Progenitor cell of endocrine pancreas (in vitro differentiated cells): ENCODE measurements around the gene ZFP1. TPM values are rescaled to one million over a fixed set of nuclear protein-coding genes. Genes with fewer than 3 reads are reported as not detected.

ENCODE experiments used
- DNase-seq: peaks from one replicate; pipeline ENCODE4 v3.0.0; 2021; ENCODE audit warnings: low spot score; ENCODE audit not compliant: unreplicated experiment
- H3K27ac Mint-ChIP-seq: 2 replicates; pipeline ENCODE4 v1.8.0; 2021; ENCODE audit warnings: mild to moderate bottlenecking, moderate library complexity, mixed read lengths
- H3K27me3 Mint-ChIP-seq: 2 replicates; pipeline ENCODE4 v1.8.0; 2021; ENCODE audit warnings: mixed read lengths
- H3K36me3 Mint-ChIP-seq: 2 replicates; pipeline ENCODE4 v1.8.0; 2022; ENCODE audit warnings: mixed read lengths; ENCODE audit not compliant: insufficient read depth
- H3K4me1 Mint-ChIP-seq: 2 replicates; pipeline ENCODE4 v1.8.0; 2021; ENCODE audit warnings: low read depth, mixed read lengths
- H3K4me3 Mint-ChIP-seq: 2 replicates; pipeline ENCODE4 v1.8.0; 2021; ENCODE audit warnings: low read depth, mild to moderate bottlenecking, moderate library complexity, mixed read lengths
- H3K9me3 Mint-ChIP-seq: 2 replicates; pipeline ENCODE4 v1.8.0; 2021; ENCODE audit warnings: low read depth, mixed read lengths
- CTCF ChIP-seq: fragments of 200-600 bp; sonication (generic); IDR thresholded peaks from one replicate; pipeline ENCODE4 v1.5.0; 2021; ENCODE audit warnings: antibody characterized with exemption, mild to moderate bottlenecking; ENCODE audit not compliant: unreplicated experiment
- long read RNA-seq: library from polyadenylated mRNA; unstranded; transcript quantifications from one replicate; pipeline ENCODE4 v2.0.0, GENCODE V29; 2020
- total RNA-seq: library from RNA; stranded (reverse); gene quantifications from 2 replicates; pipeline ENCODE4 v1.2.1, GENCODE V29; 2021

Gene ZFP1
- 16.3 and 17.5 TPM in 2 replicates for total RNA-seq
- long read RNA-seq, transcript ZFP1-209 (4 exons, 1,457 nt): major isoform, 61 of 86 reads
- long read RNA-seq, partial matches to known transcripts: 1 of 86 reads
- long read RNA-seq, other reads (novel, unspliced or antisense): 16 of 86 reads

DNA sequence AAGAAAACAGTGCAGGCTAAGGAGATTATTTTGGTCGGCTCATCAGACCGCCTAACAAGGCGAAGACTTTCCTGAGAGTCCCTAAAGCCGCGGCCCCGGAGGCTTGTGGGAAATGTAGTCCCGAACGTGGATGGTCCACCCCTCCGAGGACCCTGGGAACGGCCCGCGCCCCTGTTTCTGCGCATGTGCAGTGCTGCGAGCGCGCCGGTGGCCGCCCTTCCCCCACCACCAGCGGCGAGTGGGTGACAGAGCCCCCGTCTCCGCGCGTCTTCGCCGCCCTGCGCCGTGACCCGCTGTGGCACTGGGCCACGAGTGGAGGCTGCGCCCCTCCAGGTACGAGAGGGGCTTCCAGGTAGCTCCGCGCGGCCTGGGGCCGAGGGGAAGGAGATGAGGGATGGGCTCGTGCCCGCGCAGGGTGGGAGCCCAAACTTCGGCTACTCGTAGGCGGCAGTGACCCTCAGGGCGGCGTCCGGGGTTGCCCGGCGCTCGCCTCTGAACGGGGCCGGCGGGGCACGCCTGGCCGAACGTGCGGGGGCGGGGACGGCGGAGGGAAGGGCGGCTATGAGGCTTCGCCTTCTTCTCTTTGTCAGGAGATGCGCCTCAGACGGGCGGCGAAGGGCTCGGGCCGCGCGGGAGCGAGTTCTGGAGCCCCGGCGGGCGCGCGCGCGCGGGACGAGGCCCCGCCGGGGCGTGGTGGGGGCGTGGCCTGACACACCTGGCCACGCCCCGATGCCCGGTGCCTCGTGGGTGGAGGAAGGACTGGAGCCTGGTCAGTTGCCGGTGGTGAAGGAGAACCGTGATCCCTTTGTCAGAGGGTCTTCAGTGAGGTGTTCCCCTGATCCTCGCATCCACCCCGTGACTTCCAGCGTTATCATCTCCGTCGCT lies at the start of gene ZFP1:
TSS of gene ZFP1 (plus strand) at position 214 of the 885 bp plus-strand sequence. CDS start 4,428 bp downstream, outside the sequence.
- Mint-ChIP-seq H3K27ac (peak within 1 kb of the TSS; percentile 96), H3K27me3 (no peaks in the 10 kb centered on the region), H3K9me3 (peaks cover 25% of the 10 kb centered on the region), H3K4me3 (peak within 1 kb of the TSS; percentile 90), H3K36me3 (peaks cover 31% of the 10 kb centered on the region), H3K4me1 (peaks cover 2% of the 10 kb centered on the region)
- peak; percentile 96 for DNase-seq
- no peak for TF ChIP-seq CTCF

- Mint-ChIP-seq H3K36me3 (peaks cover 10% of the 10 kb centered on the region), H3K9me3 (no peaks in the 10 kb centered on the region), H3K4me3 (no peak overlapping the region), H3K4me1 (peaks cover 13% of the 10 kb centered on the region), H3K27ac (no peak overlapping the region), H3K27me3 (no peaks in the 10 kb centered on the region)
- no peak for DNase-seq
- TF ChIP-seq CTCF: no peak
Measured at GRCh38 chr16:75099075-75099667, 49.2 kb upstream of the ZFP1 start.

GRCh38 chr16:75099738-75100602 lies 48.4 kb upstream of the ZFP1 start:
- H3K4me3 Mint-ChIP-seq: no peak overlapping the region
- H3K36me3 Mint-ChIP-seq: peaks cover 16% of the 10 kb centered on the region
- H3K4me1 Mint-ChIP-seq: peaks cover 13% of the 10 kb centered on the region
- H3K9me3 Mint-ChIP-seq: no peaks in the 10 kb centered on the region
- H3K27me3 Mint-ChIP-seq: no peaks in the 10 kb centered on the region
- no peak for DNase-seq
- no peak for TF ChIP-seq CTCF
- no peak overlapping the region for H3K27ac Mint-ChIP-seq

DNA sequence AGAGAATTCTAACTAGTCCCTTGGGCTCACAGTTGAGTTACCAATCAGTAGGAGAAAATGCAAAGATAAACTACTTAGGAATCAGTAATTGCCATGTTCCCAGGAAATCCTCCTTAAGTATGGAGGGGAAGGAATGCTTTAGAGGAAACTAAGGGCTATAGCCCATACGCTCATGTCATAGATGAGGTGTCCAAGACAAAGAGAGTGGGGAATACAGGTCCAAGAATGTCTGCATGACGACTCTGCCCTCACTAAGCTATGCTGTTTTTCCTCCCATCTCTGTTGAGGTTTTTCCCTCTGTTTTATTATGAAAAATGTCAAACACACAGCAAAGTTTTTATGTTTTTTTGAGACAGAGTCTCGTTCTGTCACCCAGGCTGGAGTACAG lies 47.7 kb upstream of the ZFP1 start:
- DNase-seq: no peak
- no peak overlapping the region for H3K27ac Mint-ChIP-seq

More for the DNA sequence above, 47.7 kb upstream of the ZFP1 start:
- TF ChIP-seq CTCF: no peak
- Mint-ChIP-seq H3K27me3 (no peaks in the 10 kb centered on the region), H3K4me1 (peaks cover 13% of the 10 kb centered on the region), H3K9me3 (no peaks in the 10 kb centered on the region), H3K36me3 (peaks cover 16% of the 10 kb centered on the region), H3K4me3 (no peak overlapping the region)
